ENCODE results near the gene HNRNPA3.
"Not testable (repeated sequence)": the region's sequence is repeated elsewhere in the genome, so short reads cannot be mapped to it uniquely, and the experiment has no call there.

The HNRNPA3 gene

DNA sequence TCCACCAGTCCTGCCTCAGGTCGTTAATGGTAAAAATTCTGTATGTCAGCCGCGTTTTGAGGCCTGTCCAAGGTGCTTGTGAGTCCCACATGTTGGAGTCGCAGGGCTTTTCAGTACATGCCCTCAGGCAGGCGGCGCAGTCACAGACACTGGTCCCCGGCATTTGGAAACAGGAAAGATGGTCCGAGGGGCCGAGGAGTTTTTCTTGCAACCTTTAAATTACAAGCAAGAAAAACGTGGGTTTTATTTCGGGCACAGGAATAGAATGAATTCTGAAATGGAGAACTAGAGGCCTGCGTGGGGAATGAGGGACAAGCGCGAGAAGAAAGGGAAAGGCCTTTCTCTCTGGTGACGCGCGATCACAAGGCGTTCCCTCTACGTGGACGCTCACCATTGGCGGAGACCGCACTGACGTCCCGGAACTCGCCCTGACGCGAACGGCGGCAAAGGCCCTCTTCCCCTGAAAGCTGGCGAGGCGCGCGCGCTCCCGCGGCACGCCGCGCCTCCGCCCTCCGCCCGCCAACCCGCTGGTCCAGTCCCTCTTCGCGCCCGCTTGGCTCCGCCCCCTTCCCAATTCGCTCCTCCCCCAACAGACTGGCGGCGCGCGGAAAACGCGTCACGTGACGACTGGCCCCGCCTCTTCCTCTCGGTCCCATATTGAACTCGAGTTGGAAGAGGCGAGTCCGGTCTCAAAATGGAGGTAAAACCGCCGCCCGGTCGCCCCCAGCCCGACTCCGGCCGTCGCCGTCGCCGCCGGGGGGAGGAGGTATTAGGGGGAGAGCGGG, at the start of gene HNRNPA3:
HNRNPA3 (plus strand) TSS at position 689 of the 785 bp plus-strand sequence; CDS start at position 695, 6 bp downstream.
- peak; percentile 86 for DNase-seq

DNA sequence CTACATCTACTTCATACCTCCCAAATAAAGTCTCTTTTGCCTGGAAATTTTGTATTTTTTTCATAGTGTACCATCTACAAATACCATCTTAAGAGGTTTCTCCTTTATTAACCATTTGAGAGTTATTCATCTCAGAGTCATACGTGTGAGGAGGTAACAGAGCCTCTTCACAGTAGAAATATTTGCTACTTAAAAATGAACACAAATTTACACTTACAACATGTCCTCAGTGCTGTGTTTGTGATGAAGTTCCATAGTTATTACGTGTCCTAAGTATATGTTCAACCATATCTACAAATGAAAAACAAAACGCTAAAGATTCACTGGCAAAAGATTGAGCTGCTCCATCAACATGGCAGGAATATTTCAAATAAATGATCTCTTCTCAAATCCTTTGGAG, 48.5 kb upstream of the HNRNPA3 start:
- DNase-seq: no peak

- DNase-seq: peak; percentile 71
These were observed 48.0 kb upstream of the HNRNPA3 start for GRCh38 chr2:177164584-177165052.

- no peak for DNase-seq
These were observed 47.5 kb upstream of the HNRNPA3 start for GRCh38 chr2:177165061-177165583.

- no peak for DNase-seq
These were observed 46.6 kb upstream of the HNRNPA3 start for GRCh38 chr2:177165721-177166711.

DNA sequence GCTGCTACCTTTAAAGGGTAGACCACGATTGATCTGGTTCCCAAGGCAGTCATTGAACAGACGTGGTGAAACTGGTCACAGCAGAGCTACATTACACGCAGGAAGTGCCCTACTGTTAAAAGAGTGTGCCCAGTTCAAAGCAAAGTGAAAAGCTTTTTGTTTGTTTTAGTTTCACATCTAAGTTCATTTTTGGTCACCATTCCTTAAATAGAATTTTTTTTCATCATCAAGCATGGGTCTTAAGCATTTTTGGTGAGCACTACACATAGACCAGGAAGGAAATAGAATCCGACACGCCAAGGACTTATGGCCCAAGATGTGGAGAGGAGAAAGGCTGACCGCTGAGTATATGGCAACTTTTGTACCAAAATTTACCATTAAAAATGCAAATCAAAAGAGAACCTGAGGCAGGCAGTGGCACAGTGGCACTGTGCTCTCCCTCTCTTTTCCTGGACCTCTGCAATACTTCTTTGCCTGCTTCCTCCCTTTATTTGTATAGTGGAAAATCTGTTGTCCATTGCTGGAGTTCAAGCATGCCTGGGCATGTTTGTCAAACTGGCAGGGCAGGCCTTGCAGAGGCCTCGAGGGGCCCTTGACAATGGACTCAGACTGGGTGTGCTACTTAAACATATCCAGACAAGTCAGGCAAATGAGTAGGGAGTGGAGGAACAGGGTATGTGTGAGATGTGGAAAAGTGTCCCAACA, 42.6 kb upstream of the HNRNPA3 start:
- DNase-seq: no peak

GRCh38 chr2:177171418-177171865, 41.2 kb upstream of the HNRNPA3 start:
- no peak for DNase-seq

GRCh38 chr2:177172034-177172880, 40.3 kb upstream of the HNRNPA3 start:
- DNase-seq: no peak

DNA sequence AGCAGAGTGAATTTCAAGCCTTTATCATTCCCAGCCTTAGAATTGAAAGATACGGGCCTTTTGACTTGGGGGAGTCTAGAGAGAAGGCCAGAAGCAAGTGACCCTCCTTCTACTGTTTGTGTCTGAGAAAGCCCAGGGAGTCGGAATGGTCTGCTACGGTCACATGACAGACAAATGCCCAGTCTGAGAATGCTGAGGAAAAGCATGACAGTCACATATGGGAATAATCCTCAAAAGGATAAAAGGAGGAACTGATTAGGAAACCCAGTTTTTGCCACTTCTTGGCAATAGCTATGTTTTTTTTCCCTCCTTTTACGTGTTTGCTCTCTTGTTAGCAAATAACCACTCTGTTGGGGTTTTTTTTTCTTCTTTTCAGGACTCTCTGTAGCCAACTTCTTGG, 38.1 kb upstream of the HNRNPA3 start:
- no peak for DNase-seq

GRCh38 chr2:177175917-177176668, 36.5 kb upstream of the HNRNPA3 start:
- DNase-seq: no peak

DNA sequence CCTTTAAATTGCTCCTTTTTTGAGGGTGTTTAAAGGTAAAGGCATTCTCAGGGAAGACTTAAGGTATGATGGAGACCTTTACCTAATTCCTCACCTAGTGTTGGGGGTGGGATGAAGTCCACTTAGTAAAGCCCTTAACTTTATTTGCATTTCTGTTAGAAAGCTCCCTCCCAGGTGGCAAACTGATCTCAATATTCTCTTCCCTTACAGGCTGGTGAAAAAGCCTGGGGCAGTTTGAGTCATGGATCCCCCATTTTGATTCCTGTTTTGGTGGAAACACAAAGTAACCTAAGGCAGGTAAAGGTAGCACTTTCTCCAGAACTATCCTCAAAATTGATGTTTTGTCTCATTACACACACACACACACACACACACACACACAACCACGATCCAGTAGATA, 33.8 kb upstream of the HNRNPA3 start:
- no peak for DNase-seq

DNA sequence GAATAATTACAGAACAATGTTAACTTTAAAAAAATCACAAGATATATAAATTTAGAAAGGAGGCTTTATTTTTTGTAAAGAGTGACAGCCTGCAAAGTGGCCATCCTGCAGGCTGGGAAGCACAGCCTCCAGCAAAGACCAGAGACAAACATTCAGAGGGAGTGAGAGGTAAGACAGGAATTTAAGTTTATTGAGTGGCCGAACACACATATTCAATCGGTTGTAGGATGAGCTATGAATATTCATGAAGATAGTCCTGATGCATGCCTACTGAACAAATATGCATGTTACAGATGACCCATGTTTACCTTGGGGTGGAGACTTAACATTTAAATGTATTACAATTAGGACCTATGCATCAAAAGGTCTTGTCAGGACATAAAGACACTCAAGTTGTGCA, 33.4 kb upstream of the HNRNPA3 start:
- no peak for DNase-seq

DNA sequence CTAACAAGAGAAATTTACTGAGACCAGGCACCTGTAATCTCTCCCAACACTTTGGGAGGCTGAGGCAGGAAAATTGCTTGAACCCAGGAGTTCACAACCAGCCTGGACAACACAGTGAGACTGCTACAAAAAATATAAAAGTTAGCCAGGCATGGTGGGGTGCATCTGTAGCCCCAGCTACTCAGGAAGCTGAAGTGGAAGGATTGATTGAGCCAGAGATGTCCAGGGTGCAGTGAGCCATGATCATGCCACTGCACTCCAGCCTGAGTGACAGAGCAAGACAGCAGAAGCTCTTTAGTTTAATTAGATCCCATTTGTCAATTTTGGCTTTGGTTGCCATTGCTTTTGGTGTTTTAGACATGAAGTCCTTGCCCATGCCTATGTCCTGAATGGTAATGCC, 32.9 kb upstream of the HNRNPA3 start:
- not testable (repeated sequence) for DNase-seq

- no peak for DNase-seq
These were observed 32.2 kb upstream of the HNRNPA3 start for GRCh38 chr2:177180269-177181000.

GRCh38 chr2:177183860-177184259, 28.7 kb upstream of the HNRNPA3 start:
- DNase-seq: no peak

- DNase-seq: no peak
These were observed 28.0 kb upstream of the HNRNPA3 start for GRCh38 chr2:177184606-177185005.

DNA sequence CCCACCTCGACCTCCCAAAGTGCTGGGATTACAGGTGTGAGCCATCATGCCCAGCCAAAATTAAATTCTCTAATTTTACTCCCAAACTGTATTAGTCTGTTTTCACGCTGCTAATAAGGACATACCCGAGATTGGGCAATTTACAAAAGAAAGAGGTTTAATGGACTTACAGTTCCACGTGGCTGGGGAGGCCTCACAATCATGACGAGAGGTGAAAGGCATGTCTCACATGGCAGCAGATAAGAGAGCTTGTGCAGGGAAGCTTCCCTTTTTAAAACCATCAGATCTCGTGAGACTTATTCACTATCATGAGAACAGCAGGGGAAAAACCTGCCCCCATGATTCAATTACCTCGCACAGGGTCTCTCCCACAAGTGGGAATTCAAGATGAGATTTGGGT, 26.6 kb upstream of the HNRNPA3 start:
- not testable (repeated sequence) for DNase-seq

DNA sequence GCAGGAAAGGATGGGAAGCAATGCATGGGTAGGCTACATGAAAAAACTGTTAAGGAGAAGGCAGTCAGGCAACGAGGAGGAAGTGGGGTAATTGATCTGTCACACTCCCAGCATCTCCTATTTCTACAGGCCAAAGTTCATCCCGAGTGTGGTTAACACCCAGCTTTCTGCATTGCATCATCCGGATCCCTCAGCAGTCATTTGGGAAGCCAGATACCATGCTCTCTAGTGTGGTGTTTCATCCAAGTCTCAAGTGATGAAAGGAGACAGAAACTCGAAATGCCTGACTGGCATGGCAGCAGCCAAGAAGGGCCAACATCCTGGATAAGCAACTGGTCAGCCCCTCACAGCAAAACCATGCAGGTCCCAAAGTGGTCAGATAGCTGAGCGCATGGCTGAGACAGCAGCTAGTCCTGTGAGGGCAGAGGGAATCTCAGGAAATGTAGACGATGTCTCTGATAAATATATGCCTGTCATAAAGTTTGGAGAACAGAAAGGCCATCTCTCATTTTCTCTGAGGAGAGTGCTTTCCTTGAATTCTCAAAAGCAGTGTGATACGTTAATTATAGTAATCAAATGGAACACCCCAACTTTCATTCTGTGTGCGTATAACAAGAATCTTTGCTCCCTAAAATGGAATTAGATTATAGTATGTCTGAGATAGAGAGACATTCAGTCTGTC, 24.8 kb upstream of the HNRNPA3 start:
- no peak for DNase-seq

All from NCI-H2029 treated with DMSO at 0.1 percent for 48 hours (cell line).